Activated CD4-positive, alpha-beta memory T cell treated with anti-CD3 and anti-CD28 coated beads for 36 hours (primary cell): ENCODE results near the gene SPO11. TPM values are rescaled to one million over a fixed set of nuclear protein-coding genes. Genes with fewer than 3 reads are reported as not detected.

Source experiments
- CTCF ChIA-PET: fragments of 350-600 bp; sonication (Branson Sonifier 250); formaldehyde crosslinking; loops from one replicate; lab custom pipeline; 2021; ENCODE audit warnings: antibody characterized with exemption, inconsistent platforms; lab: Charles Lee
- POLR2A ChIA-PET: fragments of 350-600 bp; sonication (Branson Sonifier 250); formaldehyde crosslinking; loops from one replicate; lab custom pipeline; 2021; ENCODE audit warnings: antibody characterized with exemption; lab: Charles Lee
- DNase-seq: peaks from one replicate; pipeline ENCODE4 v3.0.0-alpha.2; 2020
- H3K27ac Mint-ChIP-seq: one replicate; pipeline ENCODE4 v1.8.0; 2021; ENCODE audit warnings: mixed read lengths
- H3K27me3 Mint-ChIP-seq: one replicate; pipeline ENCODE4 v1.8.0; 2021; ENCODE audit warnings: mixed read lengths
- H3K36me3 Mint-ChIP-seq: one replicate; pipeline ENCODE4 v1.8.0; 2021; ENCODE audit warnings: mixed read lengths
- H3K4me1 Mint-ChIP-seq: one replicate; pipeline ENCODE4 v1.8.0; 2021; ENCODE audit warnings: low read depth, mixed read lengths
- H3K4me3 Mint-ChIP-seq: one replicate; pipeline ENCODE4 v1.8.0; 2021; ENCODE audit warnings: mild to moderate bottlenecking, mixed read lengths
- H3K9me3 Mint-ChIP-seq: one replicate; pipeline ENCODE4 v1.8.0; 2021; ENCODE audit warnings: mixed read lengths
- intact Hi-C: fragments of 100-400 bp; cut with micrococcal nuclease; formaldehyde crosslinking; loops from one replicate; pipeline ENCODE4 v1.15.1; 2023
- microRNA-seq: library from miRNA; unstranded; fragments of <30 nt; microRNA quantifications from one replicate; pipeline ENCODE4 v1.2.0, GENCODE V29; 2022; ENCODE audit warnings: borderline number of aligned reads, borderline microRNAs expressed, borderline replicate concordance
- total RNA-seq, 2 experiments: library from RNA; stranded (reverse); gene quantifications; one replicate each; pipeline ENCODE4 v1.2.3, GENCODE V29; 2021

The SPO11 gene
- total RNA-seq, 2 experiments from 2014 or later, result not detected

DNA sequence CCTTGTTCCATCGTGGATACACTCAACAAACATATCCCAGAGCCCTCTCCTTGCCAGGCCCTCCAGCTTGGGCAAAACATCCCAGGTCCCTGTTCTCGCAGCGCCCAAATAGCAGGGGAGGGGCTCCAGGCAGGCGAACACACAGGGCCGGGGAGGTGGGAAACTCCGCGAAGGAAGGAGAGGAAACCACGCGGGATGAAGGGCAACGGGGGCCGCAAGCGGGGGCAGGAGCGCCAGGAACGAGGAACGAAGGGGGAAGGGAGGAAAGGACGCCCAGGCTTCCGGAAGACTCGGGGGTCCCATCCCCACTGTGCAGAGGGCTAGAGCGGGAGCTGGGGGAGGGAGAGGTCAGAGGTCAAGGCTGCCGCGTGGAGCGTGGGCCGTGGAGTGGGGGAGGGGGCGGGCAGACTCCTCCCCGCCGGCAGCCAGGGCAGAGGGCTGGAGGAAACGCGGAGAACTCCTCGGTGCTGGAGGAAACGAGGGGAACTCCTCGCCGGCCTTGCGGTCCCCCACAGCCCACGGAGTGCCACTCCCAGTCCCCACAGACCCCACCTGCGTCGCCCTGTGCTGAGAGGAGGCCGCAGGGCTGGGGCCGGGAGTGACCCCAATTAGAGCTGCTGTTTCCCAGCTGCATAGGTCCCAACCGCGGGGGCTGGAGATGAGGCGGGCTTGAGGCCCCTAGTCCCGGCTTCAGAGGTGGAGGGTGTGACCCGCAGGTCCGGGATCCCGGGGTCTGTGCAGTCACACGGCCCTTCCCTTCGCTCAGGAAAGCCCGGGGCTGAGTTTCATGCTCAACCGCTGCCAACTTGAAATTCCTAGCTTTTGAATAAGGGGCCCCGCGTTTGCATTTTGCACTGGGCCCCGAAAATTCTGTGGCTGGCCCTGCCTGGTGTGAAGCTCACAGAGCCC is 60.3 kb downstream of the SPO11 start:
- POLR2A ChIA-PET, result interaction anchor here (0.5 to 3.1 kb wide), 20 partner anchors 10 to 999 kb away, joined by 3 to 43 read pairs (median 3); partner anchors contain the start of genes AURKA, CSTF1, RAE1 and VAPB
- Mint-ChIP-seq H3K9me3 (no peaks in the 10 kb centered on the region), H3K36me3 (peaks cover 30% of the 10 kb centered on the region), H3K27ac (peak overlapping the region; percentile 97), H3K27me3 (no peaks in the 10 kb centered on the region), H3K4me3 (peak overlapping the region; percentile 79), H3K4me1 (peaks cover 31% of the 10 kb centered on the region)
- intact Hi-C loops, result loop anchor here (1.0 to 10.0 kb wide), 8 partner anchors 8 to 1775 kb away; partner anchors contain the start of genes CASS4, RAE1 and ZNF831
- DNase-seq, result peak; percentile 75
- CTCF ChIA-PET, result interaction anchor here (0.8 to 5.8 kb wide), 8 partner anchors 9 to 978 kb away, joined by 3 to 45 read pairs (median 4); partner anchors contain the start of gene CASS4

DNA sequence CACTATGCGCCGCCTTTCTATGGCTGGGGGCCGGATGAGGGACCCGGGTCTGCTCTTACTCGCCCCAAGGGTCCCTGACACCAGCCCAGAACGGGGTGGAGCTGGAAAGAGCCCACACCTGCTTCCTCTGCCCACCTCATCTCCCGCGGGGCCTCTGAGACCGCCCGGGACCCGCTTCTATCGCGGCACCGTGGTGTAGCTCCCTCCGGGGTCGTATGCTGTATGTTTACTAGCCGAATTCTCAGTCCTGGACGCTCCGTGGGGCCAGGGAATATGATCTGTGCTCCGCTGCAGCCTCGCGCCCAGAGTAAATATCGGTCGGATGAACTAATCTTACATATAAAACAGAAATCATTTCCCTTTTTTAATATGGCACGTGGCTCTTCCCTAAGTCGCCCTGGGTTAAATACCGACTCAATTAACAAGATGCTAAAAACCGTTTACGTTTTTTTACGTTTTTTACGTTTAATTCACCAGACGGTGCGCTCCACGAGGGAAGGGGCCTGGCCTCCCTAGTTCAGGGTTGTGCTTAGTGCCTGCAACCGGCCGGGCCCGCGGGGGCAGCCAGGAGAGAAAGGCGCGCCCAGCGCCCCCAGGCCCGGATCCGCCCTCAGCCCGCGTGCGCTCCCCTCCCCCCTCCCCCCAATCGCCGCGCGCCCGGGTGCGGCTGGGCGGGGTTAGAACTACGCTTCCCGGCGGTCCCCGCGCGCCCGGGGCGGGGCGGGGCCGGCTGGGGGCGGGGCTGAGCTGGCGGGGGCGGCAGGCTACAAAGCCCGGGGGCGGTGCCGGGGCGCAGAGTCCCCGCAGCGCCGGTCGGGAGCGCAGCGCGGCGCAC is 61.2 kb downstream of the SPO11 start, which contains the start of gene RBM38:
RBM38 (plus strand) TSS at position 793 of the 835 bp plus-strand sequence. CDS start 186 bp downstream, outside the sequence.
- ChIA-PET POLR2A (interaction anchor here (0.5 to 3.1 kb wide), 13 partner anchors 9 to 999 kb away, joined by 3 to 43 read pairs (median 5); partner anchors contain the start of genes AURKA, CSTF1, RAE1 and VAPB), CTCF (interaction anchor here (1.2 to 5.8 kb wide), 5 partner anchors 8 to 205 kb away, joined by 4 to 45 read pairs (median 11); no protein-coding TSS in a partner anchor)
- intact Hi-C loops, result loop anchor here (1.0 to 10.0 kb wide), 6 partner anchors 7 to 1774 kb away; partner anchors contain the start of genes CASS4, RAE1 and ZNF831
- Mint-ChIP-seq H3K27me3 (no peaks in the 10 kb centered on the region), H3K4me3 (peak within 1 kb of the TSS; percentile 95), H3K27ac (peak within 1 kb of the TSS; percentile 97), H3K36me3 (peaks cover 36% of the 10 kb centered on the region), H3K9me3 (no peaks in the 10 kb centered on the region), H3K4me1 (peaks cover 37% of the 10 kb centered on the region)
- DNase-seq, result peak; percentile 85

DNA sequence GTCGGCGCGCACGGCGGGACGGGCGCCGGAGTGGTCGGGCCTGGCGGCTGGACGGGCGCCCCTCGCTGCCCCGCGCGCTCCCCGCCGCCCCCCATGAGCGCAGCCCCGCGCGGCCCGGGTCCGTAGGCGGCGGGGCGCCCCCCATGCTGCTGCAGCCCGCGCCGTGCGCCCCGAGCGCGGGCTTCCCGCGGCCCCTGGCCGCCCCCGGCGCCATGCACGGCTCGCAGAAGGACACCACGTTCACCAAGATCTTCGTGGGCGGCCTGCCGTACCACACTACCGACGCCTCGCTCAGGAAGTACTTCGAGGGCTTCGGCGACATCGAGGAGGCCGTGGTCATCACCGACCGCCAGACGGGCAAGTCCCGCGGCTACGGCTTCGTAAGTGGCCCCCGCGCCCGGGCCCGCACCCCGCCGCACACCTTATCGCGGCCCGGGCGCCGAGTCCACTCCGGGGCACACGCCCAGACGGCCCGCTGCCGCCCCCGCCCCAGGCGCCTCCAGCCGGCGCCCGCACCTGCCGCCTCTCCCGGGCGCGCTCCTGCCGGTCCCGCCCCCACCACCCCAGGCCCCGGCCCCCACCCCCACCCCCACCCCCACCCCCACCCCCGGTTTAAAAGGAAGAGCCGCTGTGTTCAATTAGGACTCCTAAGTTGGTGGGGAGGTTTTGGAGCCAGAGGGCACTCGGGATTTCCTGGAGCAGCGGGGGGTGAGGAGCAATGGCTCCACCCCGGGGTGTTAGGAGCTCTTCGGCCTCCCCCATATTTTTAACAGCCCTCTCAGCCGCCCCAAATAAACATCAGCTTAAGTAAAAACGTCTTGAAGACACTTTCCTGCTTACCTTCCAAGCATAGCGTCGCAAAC is 62.1 kb downstream of the SPO11 start:
- H3K27me3 Mint-ChIP-seq, result no peaks in the 10 kb centered on the region
- no peaks in the 10 kb centered on the region for H3K9me3 Mint-ChIP-seq
- DNase-seq, result peak; percentile 51
- H3K27ac Mint-ChIP-seq, result peak overlapping the region; percentile 97
- CTCF ChIA-PET, result interaction anchor here (0.6 to 5.8 kb wide), 4 partner anchors 7 to 229 kb away, joined by 4 to 45 read pairs (median 11); no protein-coding TSS in a partner anchor
- POLR2A ChIA-PET, result interaction anchor here (0.7 to 3.1 kb wide), 9 partner anchors 8 to 1773 kb away, joined by 3 to 43 read pairs (median 6); partner anchors contain the start of genes RAE1, ZBP1 and ZNF831
- peak overlapping the region; percentile 95 for H3K4me3 Mint-ChIP-seq
- intact Hi-C loops, result loop anchor here (1.0 to 10.0 kb wide), 6 partner anchors 41 to 1773 kb away; partner anchors contain the start of genes CASS4, RAE1 and ZNF831
- H3K36me3 Mint-ChIP-seq, result peaks cover 45% of the 10 kb centered on the region
- H3K4me1 Mint-ChIP-seq, result peaks cover 45% of the 10 kb centered on the region

GRCh38 chr20:57392512-57393271 is 63.1 kb downstream of the SPO11 start:
- H3K4me3 Mint-ChIP-seq, result peak overlapping the region; percentile 95
- peaks cover 55% of the 10 kb centered on the region for H3K36me3 Mint-ChIP-seq
- no peaks in the 10 kb centered on the region for H3K27me3 Mint-ChIP-seq
- H3K4me1 Mint-ChIP-seq, result peaks cover 56% of the 10 kb centered on the region
- ChIA-PET CTCF (interaction anchor here (0.6 to 5.8 kb wide), 3 partner anchors 12 to 228 kb away, joined by 4 to 45 read pairs (median 11); no protein-coding TSS in a partner anchor), POLR2A (interaction anchor here (0.7 to 1.4 kb wide), 5 partner anchors 20 to 1772 kb away, joined by 3 to 8 read pairs (median 4); partner anchors contain the start of genes ZBP1 and ZNF831)
- peak overlapping the region; percentile 97 for H3K27ac Mint-ChIP-seq
- H3K9me3 Mint-ChIP-seq, result no peaks in the 10 kb centered on the region
- intact Hi-C loops, result loop anchor here (1.0 to 10.0 kb wide), 5 partner anchors 41 to 1772 kb away; partner anchors contain the start of genes CASS4 and ZNF831
- DNase-seq, result peak; percentile 90

Small RNA genes within 50 kb of the gene (microRNA-seq; reads per million reads assigned to microRNA genes)
- gene MIR4325, result not detected

Other genes starting within 250 kb of the SPO11 start
- gene BMP7, start 63.2 kb upstream of the SPO11 start, total RNA-seq, result not detected
- gene RAE1, start 21.5 kb downstream of the SPO11 start, total RNA-seq, result 10 to 100 TPM; 33.7 to 38.2 TPM
- 10 to 100 TPM; 73.4 to 77.3 TPM for gene RBM38, start 61.6 kb downstream of the SPO11 start, total RNA-seq
- not detected for gene CTCFL, start 195.3 kb downstream of the SPO11 start, total RNA-seq
- not detected for gene PCK1, start 231.3 kb downstream of the SPO11 start, total RNA-seq